Posterior vena cava (tissue), 2 donors: ENCODE data around the gene SMYD5. TPM values are rescaled to one million over a fixed set of nuclear protein-coding genes. Genes with fewer than 3 reads are reported as not detected.
A peak's percentile ranks its signal among the peaks of the same experiment; 100 is the strongest.

Experiments used
- DNase-seq: peaks from one replicate; pipeline ENCODE4 v3.0.0-alpha.2; 2020; ENCODE audit warnings: low spot score
- intact Hi-C, 2 donors: fragments of 100-400 bp; cut with DNase I; formaldehyde crosslinking; loops; one replicate each; pipeline versions ENCODE4 v1.14.1 to v1.14.2; 2022 to 2023
- total RNA-seq, 2 donors: library from RNA; stranded (reverse); fragmentation: NEBNext Ultra II Directional; extraction: Animal tissue kit (Norgen Biotek cat#: 25700); gene quantifications; one replicate each; pipeline ENCODE4 v1.2.1, GENCODE V29; 2021
- donor health status: DM: yes; HTN: yes; CAD: no.
- donor health status: DM: yes; HTN: yes; CAD: no.

SMYD5 gene
- total RNA-seq, 2 donors from 2014 or later, result 17.1 to 20.8 TPM

DNA sequence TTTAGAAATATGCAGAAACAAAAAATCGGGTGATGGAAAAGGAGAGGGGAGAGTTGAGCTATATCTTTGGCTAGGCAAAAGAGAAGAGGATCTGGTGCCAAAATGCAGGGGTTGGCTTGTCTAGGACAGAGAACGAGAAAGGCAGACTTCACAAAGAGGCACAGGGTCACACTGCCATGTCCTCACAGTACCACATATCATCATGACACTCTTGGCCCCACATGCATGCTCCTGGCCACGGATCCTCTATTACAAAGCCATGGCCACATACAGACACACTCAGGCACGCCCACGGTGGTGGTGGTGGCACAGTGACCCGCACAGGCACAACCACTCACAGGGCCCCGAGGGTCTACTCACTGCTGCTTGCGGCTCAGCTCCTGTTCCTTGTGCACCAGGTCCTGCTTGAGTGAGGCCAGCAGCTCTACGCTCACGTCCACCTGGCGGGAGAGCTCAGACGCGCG lies 54.4 kb downstream of the SMYD5 start:
- intact Hi-C loops, result no loop called here
- DNase-seq, result no peak

DNA sequence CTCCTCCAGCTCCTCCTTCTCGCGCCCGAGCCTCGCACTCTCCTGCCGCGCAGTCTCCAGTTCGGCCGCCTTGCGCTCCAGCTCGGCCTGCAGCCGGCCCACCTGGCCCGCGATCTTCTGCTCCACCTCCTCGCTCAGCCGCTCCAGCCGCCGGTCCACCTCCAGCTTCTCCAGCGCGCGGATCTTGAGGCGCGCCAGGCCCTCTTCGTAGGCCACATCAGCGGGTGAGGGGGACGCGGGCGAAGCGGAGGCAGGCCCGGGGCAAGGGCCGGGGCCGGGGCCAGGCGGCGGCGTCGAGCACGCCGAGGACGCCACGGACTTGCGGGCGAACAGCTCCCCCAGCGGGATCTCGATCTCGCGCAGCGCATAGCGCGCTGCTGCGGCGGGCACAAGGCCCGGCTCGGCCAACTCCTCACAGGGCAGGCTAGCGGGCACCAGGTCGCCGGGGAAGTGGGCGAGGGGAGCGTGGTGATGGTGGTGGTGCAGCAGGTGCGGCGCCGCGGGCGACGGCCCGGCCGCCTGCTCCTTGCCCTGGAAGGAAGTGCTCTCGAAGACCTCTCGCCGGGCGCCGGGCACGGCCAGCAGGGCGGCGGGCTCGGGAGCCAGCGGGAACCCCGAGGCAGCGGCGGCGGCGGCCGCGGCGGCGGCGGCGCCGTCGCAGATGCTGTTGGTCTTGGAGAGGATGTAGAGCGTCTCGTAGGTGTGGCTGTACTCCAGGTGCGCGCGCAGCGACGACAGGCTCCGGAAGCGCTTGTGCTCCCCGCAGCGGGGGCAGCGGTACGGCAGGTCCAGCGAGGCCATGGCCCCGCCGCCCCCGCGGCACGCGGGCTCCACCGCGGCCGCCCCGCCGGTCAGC lies 55.0 kb downstream of the SMYD5 start:
- peak; percentile 80 for DNase-seq
- intact Hi-C loops, result no loop called here

DNA sequence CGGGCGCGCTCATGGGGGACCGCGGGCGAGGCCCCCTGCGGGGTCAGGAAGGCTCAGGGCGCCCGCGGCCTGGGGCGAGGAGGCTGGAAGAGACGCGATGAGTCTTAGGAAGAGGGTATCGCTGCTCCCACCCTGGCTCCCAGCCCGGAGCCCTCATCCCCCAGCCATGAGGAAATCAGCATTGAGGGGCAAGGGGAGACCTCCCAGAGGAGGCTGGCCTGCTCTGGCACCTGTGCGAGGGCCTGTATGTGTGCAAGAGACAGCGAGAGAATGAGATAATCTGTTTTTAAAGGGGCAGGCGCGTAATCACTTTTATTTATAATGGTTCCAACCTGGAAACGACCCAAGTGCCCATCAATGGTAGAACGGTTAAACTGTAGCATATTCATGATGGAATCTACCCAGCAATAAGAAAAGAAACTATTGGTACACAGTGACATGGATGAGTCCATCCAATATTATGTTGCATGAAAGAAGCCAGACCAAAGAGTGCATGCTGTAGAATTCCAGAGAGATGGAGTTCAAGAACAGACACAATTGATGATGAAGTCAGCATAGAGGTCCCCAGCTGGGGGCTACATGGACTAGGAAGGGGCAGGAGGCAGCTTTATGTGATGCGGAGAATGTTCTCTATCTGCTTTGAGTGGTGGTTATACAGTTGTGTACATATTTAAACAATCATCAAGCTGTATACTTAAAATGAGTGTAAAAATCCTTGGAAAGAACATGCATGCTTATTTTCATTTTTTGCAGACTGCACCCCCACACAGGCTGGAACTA lies 55.8 kb downstream of the SMYD5 start:
- intact Hi-C loops, result loop anchor here in 1 of 2 donors (1.0 to 5.0 kb wide), 2 partner anchors 31 to 1638 kb away; no protein-coding TSS in a partner anchor
- no peak for DNase-seq

DNA sequence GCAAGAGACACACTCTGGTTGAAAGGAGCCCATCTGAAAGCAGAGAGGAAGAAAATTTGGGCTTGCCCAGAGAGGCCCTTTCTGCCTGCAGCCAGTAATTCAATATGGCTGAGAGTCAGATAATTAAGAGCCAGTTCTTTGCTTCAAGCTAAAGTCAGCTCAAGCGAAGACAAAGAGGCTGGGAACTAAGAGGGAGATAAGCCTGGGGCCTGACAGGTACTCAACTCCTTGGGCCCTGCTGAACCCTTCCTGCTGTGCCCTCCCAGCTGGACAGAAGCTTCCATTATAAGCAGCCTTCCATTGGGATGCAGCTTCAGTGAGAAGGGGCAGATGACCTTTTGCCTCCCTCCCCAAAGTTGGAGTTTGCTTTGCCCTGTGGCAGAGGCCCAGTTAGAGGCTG lies 58.2 kb downstream of the SMYD5 start:
- DNase-seq, result no peak
- intact Hi-C loops, result loop anchor here in 1 of 2 donors (5.0 kb wide), 1 partner anchor 1640 kb away; no protein-coding TSS in a partner anchor

Other genes starting within 250 kb of the SMYD5 start
- 10 to 100 TPM; 10.3 to 10.9 TPM for gene SFXN5, start 142.5 kb upstream of the SMYD5 start, total RNA-seq
- 10 to 100 TPM; 29.3 to 39.2 TPM for gene RAB11FIP5, start 101.3 kb upstream of the SMYD5 start, total RNA-seq
- not detected for gene NOTO, start 11.7 kb upstream of the SMYD5 start, total RNA-seq
- 10 to 100 TPM; 16.8 to 23.5 TPM for gene PRADC1, start 19.0 kb downstream of the SMYD5 start, total RNA-seq
- gene CCT7, start 20.1 kb downstream of the SMYD5 start, total RNA-seq, result 100 to 1,000 TPM; 190 to 234 TPM
- 1 to 10 TPM; 1.4 to 1.8 TPM for gene FBXO41, start 70.2 kb downstream of the SMYD5 start, total RNA-seq
- not detected for gene EGR4, start 79.3 kb downstream of the SMYD5 start, total RNA-seq
- gene ALMS1, start 171.6 kb downstream of the SMYD5 start, total RNA-seq, result 10 to 100 TPM; 21.2 to 21.4 TPM